Panc1 (cell line): ENCODE results near the gene PRRG3.

Experiments used
- TCF7L2 ChIP-seq: IDR thresholded peaks from 2 replicates; pipeline ENCODE4 v1.6.1; 2011; ENCODE audit warnings: mild to moderate bottlenecking, low read depth, low read length, inconsistent platforms
- TF ChIP-seq, protein P1 (sequence below): fragments of 450-650 bp; IDR thresholded peaks from 2 replicates; pipeline ENCODE4 v1.5.1; 2017; ENCODE audit warnings: mild to moderate bottlenecking

DNA sequence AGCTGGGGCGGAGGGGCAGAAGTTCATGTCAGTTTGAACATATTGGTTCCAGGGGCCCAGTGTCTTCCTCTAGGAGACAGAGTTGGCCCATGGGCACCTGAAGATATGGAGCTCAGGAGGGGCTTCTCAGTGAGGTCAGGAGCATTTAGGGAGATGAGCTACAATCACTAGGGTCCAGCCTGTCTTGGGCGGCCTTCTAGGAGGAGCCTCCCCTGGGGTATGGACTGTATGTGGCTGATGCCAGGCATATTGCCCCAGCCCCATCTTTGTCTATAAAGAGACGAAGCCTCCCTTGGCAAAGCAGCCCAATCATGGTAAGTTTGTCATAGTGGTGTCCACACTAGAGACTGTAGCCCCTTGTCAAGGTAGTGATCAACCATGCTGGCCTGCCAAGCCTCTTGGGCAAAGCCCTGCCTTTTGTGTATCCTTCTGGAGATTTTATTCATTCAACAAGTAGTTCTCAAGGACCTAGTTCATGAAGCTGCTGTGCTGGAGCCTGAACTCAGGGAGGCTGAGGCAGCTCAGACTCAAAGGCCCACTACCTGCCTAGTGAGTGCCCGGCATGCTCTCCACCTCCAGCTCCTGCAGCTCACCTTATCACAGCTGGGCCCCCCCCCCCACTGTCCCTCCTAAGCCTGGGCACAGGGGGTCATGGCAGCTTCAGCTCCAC, 33.9 kb downstream of the PRRG3 start:
- TF ChIP-seq, protein P1, sequence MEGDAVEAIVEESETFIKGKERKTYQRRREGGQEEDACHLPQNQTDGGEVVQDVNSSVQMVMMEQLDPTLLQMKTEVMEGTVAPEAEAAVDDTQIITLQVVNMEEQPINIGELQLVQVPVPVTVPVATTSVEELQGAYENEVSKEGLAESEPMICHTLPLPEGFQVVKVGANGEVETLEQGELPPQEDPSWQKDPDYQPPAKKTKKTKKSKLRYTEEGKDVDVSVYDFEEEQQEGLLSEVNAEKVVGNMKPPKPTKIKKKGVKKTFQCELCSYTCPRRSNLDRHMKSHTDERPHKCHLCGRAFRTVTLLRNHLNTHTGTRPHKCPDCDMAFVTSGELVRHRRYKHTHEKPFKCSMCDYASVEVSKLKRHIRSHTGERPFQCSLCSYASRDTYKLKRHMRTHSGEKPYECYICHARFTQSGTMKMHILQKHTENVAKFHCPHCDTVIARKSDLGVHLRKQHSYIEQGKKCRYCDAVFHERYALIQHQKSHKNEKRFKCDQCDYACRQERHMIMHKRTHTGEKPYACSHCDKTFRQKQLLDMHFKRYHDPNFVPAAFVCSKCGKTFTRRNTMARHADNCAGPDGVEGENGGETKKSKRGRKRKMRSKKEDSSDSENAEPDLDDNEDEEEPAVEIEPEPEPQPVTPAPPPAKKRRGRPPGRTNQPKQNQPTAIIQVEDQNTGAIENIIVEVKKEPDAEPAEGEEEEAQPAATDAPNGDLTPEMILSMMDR = no peak
- no peak for TF ChIP-seq TCF7L2
